Activated T-cell treated with anti-CD3 and anti-CD28 coated beads, Interleukin-2, amount 50 U/mL, for 4 hours (primary cell): ENCODE measurements around the gene C1GALT1C1L. TPM values are rescaled to one million over a fixed set of nuclear protein-coding genes. Genes with fewer than 3 reads are reported as not detected.
"Not testable (repeated sequence)": the region's sequence is repeated elsewhere in the genome, so short reads cannot be mapped to it uniquely, and the experiment has no call there.

Source experiments
- ATAC-seq, 2 donors: fragments of 200-7000 bp; cut with Tn5 transposase; one replicate each; pipeline ENCODE4 v1.10.0; 2021
- DNase-seq: peaks from one replicate; pipeline ENCODE4 v3.0.0-alpha.2; 2020
- H3K27me3 Mint-ChIP-seq: one replicate; pipeline ENCODE4 v1.8.0; 2021; ENCODE audit warnings: low read depth, mixed read lengths
- H3K36me3 Mint-ChIP-seq: one replicate; pipeline ENCODE4 v1.8.0; 2022; ENCODE audit warnings: mixed read lengths; ENCODE audit not compliant: insufficient read depth
- H3K4me1 Mint-ChIP-seq: one replicate; pipeline ENCODE4 v1.8.0; 2021; ENCODE audit warnings: low read depth, mixed read lengths
- H3K4me3 Mint-ChIP-seq: one replicate; pipeline ENCODE4 v1.8.0; 2021; ENCODE audit warnings: mild to moderate bottlenecking, moderate library complexity, mixed read lengths
- H3K9me3 Mint-ChIP-seq: one replicate; pipeline ENCODE4 v1.8.0; 2021; ENCODE audit warnings: mixed read lengths
- total RNA-seq, 3 donors: library from RNA; stranded (reverse); gene quantifications; one replicate each; pipeline ENCODE4 v1.2.1, GENCODE V29; 2021

Gene C1GALT1C1L
- total RNA-seq, 3 donors from 2014 or later: 0.20 to 0.34 TPM; not detected in 1

DNA sequence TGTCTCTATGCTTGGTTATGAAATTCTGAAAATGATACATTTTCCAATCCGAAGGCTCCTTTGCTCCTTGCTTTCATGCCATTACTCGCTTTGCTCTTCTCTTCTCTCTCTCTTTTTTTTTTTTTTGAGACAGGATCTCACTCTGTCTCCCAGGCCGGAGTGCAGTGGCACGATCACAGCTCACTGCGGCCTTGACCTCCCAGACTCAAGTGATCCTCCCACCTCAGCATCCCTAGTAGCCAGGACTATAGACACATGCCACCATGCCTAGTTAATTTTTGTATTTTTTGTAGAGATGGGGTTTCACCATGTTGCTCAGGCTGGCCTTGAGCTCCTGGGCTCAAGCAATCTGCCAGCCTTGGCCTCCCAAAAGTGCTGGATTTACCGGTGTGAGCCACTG, 21.9 kb upstream of the C1GALT1C1L start:
- not testable (repeated sequence) for H3K4me1 Mint-ChIP-seq, H3K36me3 Mint-ChIP-seq, DNase-seq, ATAC-seq, H3K9me3 Mint-ChIP-seq, H3K4me3 Mint-ChIP-seq, H3K27me3 Mint-ChIP-seq

DNA sequence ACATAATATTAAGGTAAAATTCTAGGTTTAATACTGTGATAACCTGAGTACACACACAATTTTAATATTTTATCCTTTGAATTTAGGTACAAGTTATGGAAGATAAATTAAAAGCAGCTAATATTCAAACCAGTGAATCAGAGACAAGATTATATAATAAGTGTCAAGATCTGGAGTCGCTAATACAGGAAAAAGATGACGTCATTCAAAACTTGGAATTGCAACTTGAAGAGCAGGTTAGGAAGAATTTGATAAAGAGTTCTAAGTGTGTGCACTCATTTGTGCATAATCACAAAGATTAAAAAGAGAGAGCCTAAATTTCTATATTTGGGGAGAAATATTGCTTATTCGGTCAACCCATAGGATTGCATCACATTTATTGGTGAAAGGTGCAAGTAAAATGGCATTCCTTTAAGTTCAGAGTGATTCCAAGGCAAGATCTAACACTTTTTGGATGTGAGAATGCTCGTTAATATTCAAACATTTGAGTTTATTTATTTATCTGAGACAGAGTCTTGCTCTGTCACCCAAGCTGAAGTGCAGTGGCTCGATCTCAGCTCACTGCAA, 16.3 kb upstream of the C1GALT1C1L start:
- H3K36me3 Mint-ChIP-seq: no peaks in the 10 kb centered on the region
- ATAC-seq (no peak), DNase-seq (no peak)

DNA sequence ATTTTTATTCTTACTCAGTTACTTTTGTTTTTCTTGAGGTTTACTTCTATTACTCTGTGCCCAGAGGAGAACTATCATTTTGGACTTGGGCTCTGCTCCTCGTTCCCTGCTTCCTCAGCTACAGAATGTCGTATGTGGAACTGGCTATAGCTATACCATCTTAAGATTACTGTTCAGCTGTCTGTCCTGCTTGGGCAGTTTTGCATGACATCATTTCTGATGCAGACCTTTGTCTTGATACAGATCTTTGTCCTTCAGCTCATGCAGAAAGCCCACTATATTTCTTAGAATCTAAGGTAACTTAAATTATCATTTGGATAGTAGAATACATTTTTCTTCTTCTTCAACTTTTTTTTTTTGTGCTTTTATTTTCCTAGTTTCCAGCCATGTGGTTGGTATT, 13.8 kb upstream of the C1GALT1C1L start:
- Mint-ChIP-seq H3K4me1 (peaks cover 5% of the 10 kb centered on the region), H3K9me3 (no peaks in the 10 kb centered on the region)

More for the DNA sequence above, 16.3 kb upstream of the C1GALT1C1L start:
- H3K4me3 Mint-ChIP-seq: no peak overlapping the region
- no peaks in the 10 kb centered on the region for H3K4me1 Mint-ChIP-seq
- H3K9me3 Mint-ChIP-seq: no peaks in the 10 kb centered on the region
- peaks cover 2% of the 10 kb centered on the region for H3K27me3 Mint-ChIP-seq

DNA sequence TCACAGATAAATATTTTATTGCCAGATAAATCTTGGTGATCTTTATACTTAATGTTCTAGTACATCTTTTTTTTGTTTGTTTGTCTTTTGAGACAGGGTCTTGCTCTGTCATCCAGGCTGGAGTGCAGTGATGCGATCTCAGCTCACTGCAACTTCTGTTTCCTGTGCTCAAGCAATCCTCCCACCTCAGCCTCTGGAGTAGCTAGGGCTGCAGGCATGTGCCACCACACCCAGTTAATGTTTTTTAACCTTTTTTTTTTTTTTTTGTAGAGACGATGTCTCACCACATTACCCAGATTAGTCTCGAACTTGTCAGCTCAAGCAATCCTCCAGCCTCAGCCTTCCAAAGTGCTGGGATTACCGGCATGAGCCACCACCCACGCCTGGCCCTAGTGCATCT, 9.1 kb upstream of the C1GALT1C1L start:
- H3K9me3 Mint-ChIP-seq: no peaks in the 10 kb centered on the region
- peaks cover 4% of the 10 kb centered on the region for H3K27me3 Mint-ChIP-seq
- no peak for ATAC-seq
- peaks cover 6% of the 10 kb centered on the region for H3K4me1 Mint-ChIP-seq
- no peak for DNase-seq
- no peaks in the 10 kb centered on the region for H3K36me3 Mint-ChIP-seq
- H3K4me3 Mint-ChIP-seq: no peak overlapping the region

More for the DNA sequence above, 13.8 kb upstream of the C1GALT1C1L start:
- no peak for DNase-seq
- ATAC-seq: no peak
- Mint-ChIP-seq H3K36me3 (no peaks in the 10 kb centered on the region), H3K4me3 (no peak overlapping the region), H3K27me3 (peaks cover 4% of the 10 kb centered on the region)

DNA sequence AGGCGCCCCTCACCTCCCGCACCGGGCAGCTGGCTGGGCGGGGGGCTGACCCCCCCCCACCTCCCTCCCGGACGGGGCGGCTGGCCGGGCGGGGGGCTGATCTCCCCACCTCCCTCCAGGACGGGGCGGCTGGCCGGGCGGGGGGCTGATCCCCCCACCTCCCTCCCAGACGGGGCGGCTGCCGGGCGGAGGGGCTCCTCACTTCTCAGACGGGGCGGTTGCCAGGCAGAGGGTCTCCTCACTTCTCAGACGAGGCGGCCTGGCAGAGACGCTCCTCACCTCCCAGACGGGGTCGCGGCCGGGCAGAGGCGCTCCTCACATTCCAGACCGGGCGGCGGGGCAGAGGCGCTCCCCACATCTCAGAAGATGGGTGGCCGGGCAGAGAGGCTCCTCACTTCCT, 1.6 kb upstream of the C1GALT1C1L start:
- not testable (repeated sequence) for H3K36me3 Mint-ChIP-seq, H3K4me3 Mint-ChIP-seq, H3K9me3 Mint-ChIP-seq, DNase-seq, H3K4me1 Mint-ChIP-seq, ATAC-seq
- H3K27me3 Mint-ChIP-seq: peaks cover 17% of the 10 kb centered on the region

DNA sequence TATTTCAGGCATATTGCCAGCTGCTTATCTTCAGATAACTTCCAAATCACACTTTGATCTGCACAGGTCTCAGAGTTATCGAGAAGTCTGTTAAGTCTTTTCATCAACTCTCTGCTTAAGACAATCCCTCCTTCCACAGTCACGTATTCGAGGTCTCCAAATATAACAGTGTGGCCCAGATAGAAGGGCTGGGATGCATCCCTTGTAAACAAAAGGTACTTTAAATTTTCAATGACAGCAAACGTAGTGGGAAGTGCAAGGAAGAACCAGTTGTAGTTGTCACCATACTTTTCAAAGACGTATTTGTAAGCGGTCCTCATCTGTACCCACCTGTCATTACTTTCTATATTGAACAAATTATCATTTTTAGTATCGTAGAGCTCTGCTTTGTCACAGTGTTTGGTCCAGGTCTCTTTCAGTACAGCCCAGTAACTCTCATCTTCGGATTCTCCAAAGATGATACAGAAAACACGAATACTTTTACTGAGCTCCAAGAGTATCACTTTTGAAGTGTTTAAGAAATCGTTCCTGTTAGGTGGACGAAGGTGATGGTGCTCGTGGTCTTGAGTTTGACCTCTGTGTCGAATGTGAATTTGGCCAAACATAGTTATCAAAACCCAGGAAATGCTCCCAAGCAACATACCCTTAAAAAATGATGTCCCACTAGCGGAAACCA, 445 bp downstream of the C1GALT1C1L start:
- Mint-ChIP-seq H3K4me1 (no peaks in the 10 kb centered on the region), H3K9me3 (peaks cover 18% of the 10 kb centered on the region), H3K4me3 (peak overlapping the region; percentile 42), H3K36me3 (peaks cover 2% of the 10 kb centered on the region), H3K27me3 (peaks cover 23% of the 10 kb centered on the region)
- ATAC-seq (no peak), DNase-seq (no peak)

DNA sequence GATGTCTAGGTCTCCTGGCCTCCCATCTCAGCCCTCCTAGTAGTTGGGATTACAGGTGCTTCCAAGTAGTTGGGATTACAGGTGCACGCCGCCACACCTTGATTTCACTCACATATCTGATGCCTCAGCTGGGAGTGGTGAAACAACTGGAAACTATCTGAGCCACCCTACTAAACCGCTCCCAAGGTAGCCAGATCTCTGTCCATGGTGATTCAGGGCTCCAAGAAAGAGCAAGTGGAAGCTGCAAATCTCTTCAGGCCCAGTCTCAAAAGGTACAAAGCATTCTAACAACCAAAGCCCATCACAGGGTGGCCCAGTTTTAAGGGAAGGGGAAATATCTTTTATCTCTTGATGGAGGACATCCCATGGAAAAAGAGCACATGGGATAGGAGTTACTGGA, 19.0 kb downstream of the C1GALT1C1L start:
- H3K36me3 Mint-ChIP-seq: no peaks in the 10 kb centered on the region
- H3K4me1 Mint-ChIP-seq: no peaks in the 10 kb centered on the region

DNA sequence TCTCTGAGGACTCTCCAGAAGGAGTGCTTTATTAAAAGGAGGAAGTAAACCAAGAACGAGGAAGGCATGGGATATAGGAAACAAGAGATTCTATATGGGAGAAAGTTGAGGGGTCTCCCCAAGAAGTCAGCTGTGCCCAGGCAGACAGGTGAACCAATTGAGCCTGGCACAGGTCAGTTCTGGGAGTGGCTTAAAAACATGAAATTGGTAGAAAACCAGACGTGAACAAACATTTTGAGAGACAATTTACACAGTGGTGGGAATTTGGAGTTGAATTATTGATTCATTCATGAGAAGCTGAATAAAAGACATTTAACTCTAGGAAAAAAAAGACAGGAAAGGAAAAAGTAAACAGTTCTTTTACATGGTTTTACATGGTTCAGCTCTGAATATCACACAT, 22.7 kb downstream of the C1GALT1C1L start:
- no peaks in the 10 kb centered on the region for H3K4me1 Mint-ChIP-seq
- no peaks in the 10 kb centered on the region for H3K36me3 Mint-ChIP-seq
- H3K27me3 Mint-ChIP-seq: peaks cover 5% of the 10 kb centered on the region
- DNase-seq: no peak
- no peak overlapping the region for H3K4me3 Mint-ChIP-seq
- H3K9me3 Mint-ChIP-seq: no peaks in the 10 kb centered on the region
- no peak for ATAC-seq

More for the DNA sequence above, 19.0 kb downstream of the C1GALT1C1L start:
- H3K27me3 Mint-ChIP-seq: no peaks in the 10 kb centered on the region
- H3K9me3 Mint-ChIP-seq: no peaks in the 10 kb centered on the region
- no peak for ATAC-seq
- H3K4me3 Mint-ChIP-seq: no peak overlapping the region
- no peak for DNase-seq

DNA sequence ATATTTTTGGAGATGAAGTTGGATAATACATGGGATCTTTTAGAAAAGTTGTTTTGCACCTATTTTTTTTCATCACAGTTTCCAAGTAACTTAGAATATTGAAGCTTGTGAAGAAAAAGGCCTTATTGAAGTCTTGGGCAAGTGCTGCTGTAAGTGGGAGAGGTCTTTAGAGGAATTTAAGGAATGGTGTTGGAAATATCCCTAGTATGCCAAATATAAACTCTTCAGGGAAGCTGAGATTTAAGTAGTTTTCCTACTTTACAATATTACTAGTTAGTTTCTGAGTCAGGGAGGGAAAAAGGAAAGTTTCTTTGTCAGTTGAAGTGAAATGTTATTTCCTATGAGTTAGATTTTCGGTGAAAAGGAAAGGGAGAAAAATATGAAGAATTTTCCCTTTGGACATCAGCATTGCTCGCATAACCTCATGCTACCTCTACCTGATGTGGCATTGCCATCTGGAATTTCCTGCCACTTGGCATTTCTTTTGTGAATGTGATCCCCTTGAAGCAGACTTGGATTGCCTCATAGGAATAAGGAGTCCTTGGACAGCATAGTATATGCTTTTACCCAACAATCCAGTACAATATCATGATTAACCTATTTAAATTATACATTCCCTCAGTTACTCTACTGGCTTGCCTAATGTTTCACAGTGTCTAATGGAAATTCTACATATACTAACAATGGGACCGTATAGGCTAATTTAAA, 27.1 kb downstream of the C1GALT1C1L start:
- Mint-ChIP-seq H3K27me3 (peaks cover 5% of the 10 kb centered on the region), H3K9me3 (no peaks in the 10 kb centered on the region), H3K36me3 (no peaks in the 10 kb centered on the region), H3K4me1 (no peaks in the 10 kb centered on the region), H3K4me3 (no peak overlapping the region)
- DNase-seq (no peak), ATAC-seq (no peak)

DNA sequence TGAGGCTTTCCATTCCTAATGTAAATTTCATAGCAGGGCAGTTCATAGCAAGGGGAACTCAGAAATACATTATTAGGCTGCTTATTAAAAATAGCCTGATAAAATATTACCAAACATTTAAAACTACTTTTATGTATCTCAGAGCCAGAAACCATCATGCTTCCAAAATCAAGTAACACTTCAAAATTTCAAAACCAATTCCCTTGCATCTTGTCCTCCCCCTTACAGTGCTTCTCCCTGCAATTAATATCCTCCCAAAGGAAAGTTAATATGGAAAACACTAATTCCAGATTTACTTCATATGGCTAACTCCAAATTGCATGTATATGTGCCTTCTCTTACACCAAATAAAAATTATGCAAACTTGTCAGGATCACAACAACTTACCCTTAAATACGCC, 32.5 kb downstream of the C1GALT1C1L start:
- DNase-seq: no peak

DNA sequence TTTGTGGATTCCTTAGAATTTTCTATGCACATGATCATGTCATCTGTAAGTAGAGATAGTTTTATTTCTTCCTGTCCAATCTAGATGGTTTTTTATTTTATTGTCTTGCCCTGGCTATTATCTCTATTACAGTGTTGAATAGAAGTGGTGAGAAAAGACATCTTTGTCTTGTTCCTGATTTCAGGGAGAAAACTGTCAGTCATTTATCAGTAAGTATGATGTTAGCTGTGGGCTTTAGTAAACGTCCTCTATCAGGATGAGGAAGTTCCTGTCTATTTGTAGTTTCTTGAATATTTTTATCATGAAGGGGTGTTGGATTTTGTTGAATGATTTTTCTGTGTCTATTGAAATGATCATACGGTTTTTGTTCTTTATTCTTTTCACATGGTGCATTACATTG, 33.9 kb downstream of the C1GALT1C1L start:
- H3K9me3 Mint-ChIP-seq: peaks cover 5% of the 10 kb centered on the region
- H3K4me3 Mint-ChIP-seq: no peak overlapping the region
- no peak for DNase-seq
- H3K4me1 Mint-ChIP-seq: peaks cover 3% of the 10 kb centered on the region
- no peaks in the 10 kb centered on the region for H3K27me3 Mint-ChIP-seq
- H3K36me3 Mint-ChIP-seq: no peaks in the 10 kb centered on the region
- ATAC-seq: no peak

More for the DNA sequence above, 32.5 kb downstream of the C1GALT1C1L start:
- Mint-ChIP-seq H3K4me3 (no peak overlapping the region), H3K36me3 (no peaks in the 10 kb centered on the region), H3K27me3 (no peaks in the 10 kb centered on the region), H3K4me1 (no peaks in the 10 kb centered on the region), H3K9me3 (peaks cover 5% of the 10 kb centered on the region)
- ATAC-seq: no peak

DNA sequence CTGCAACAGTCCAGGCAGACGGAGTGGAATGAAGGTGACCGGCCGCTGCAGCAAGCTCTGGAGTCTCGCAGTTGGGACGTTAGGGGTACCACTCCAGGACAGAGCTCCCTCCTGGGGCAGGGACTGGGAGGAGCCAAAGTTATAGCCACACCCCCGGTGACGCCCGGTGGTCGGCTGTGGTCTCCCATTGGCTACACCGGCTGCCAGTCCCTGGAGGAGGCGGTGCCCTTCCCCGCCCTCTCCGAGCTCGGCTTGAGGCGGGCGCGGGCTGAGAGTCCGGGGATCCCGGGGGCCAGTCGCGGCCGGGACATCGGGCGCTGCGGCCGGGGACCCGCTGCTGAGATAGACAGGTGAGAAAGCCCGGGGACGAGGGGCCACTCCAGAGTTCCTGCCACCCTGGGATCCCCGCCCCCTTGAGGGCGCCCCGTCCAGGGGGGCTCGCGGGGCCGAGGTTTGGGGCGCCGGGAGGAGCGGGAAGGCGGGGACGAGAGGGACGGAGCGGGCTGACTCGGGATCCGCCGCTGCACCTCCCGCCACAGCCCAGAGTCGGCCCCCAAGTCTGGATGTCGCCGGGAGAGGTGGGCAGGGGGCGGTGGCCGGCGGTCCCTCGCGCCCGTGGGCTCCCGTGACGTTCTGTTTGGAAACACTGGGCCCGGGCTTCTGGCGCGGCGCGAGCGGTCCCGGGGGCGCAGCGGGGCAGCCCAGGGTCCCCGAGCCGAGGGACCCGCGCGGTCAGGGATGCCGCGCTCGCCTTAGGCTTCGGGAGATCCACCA, 39.0 kb downstream of the C1GALT1C1L start, which contains the start of gene PLEKHH2:
Gene PLEKHH2, plus strand, starts transcription at position 231 of the 774 bp plus-strand sequence. CDS start 7,414 bp downstream, outside the sequence.
- DNase-seq: peak; percentile 89
- peaks cover 29% of the 10 kb centered on the region for H3K27me3 Mint-ChIP-seq
- no peaks in the 10 kb centered on the region for H3K36me3 Mint-ChIP-seq
- ATAC-seq: peak; percentile 100
- H3K4me3 Mint-ChIP-seq: peak within 1 kb of the TSS; percentile 85
- peaks cover 13% of the 10 kb centered on the region for H3K4me1 Mint-ChIP-seq
- H3K9me3 Mint-ChIP-seq: peaks cover 5% of the 10 kb centered on the region

DNA sequence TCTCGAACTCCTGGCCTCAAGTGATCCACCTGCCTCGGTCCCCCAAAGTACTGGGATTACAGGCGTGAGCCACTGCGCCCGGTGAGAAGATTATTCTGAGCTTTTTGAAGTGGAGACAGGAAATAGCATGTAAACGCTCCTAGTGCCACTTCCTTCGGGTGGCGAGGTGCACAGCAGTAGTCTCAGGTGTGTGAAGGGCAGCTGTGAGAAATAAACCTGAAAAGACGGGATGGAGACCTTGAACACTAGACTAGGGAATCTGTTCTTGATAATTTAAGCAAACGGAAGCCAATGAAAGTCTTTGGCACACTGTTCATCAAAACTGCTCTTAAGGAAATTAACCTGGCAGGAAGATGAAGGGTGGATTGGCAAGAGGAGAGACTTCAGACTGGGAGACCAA, 39.6 kb downstream of the C1GALT1C1L start:
- peaks cover 33% of the 10 kb centered on the region for H3K27me3 Mint-ChIP-seq
- H3K4me1 Mint-ChIP-seq: peaks cover 13% of the 10 kb centered on the region
- H3K9me3 Mint-ChIP-seq: peaks cover 5% of the 10 kb centered on the region
- peak overlapping the region; percentile 85 for H3K4me3 Mint-ChIP-seq
- ATAC-seq (peak; percentile 27 to 36), DNase-seq (no peak)
- no peaks in the 10 kb centered on the region for H3K36me3 Mint-ChIP-seq

DNA sequence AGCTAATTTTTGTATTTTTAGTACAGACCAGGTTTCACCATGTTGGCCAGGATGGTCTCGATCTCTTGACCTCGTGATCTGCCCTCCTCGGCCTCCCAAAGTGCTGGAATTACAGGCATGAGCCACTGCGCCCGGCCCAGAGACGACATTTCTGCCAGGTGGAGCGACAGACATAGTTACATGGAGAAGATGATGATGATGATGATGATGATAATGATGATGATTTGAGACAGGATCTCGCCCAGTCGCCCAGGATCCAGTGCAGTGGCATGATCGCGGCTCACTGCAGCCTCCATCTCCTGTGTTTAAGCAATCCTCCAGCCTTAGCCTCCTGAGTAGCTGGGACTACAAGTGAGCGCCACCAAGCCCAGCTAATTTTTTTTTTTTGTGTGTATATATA, 40.1 kb downstream of the C1GALT1C1L start:
- H3K4me1 Mint-ChIP-seq: peaks cover 13% of the 10 kb centered on the region
- not testable (repeated sequence) for ATAC-seq, DNase-seq, H3K9me3 Mint-ChIP-seq, H3K36me3 Mint-ChIP-seq
- peaks cover 36% of the 10 kb centered on the region for H3K27me3 Mint-ChIP-seq
- H3K4me3 Mint-ChIP-seq: peak overlapping the region; percentile 39
